ENCODE results near the gene NUP93.

DNA sequence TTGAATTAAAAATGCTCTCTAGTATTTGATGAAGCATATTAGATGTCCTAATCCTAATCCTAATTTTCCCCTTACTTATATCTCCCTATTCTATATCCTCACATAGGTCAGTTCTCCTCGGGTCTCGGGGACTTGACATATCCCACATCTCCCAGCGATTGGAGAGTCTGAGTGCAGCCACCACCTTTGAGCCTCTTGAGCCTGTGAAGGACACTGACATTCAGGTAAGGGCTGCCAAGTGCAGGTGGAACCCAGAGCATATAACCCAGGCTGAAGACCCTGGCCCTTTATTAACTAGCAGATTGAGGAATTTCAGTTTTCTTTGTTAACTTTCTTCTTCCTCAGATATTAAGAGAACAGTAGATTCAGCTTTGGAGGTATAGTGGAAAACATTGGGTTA is 28.5 kb downstream of the NUP93 start:
- TF ChIP-seq POLR2AphosphoS5 (IDR thresholded peaks at IDR 0.05; ENCODE audit: borderline replicate concordance, low read depth, low read length) (no peak), EZH2 (IDR thresholded peaks at IDR 0.05) (no peak), FOXP2 (optimal IDR thresholded peaks at IDR 0.05; ENCODE audit: control extremely low read depth, extremely low read length, insufficient read depth) (no peak)
